Mucosa of gallbladder (tissue), 1 donor: ENCODE results near the gene EED. TPM values are rescaled to one million over a fixed set of nuclear protein-coding genes. Genes with fewer than 3 reads are reported as not detected.
"Not testable (repeated sequence)": the region's sequence is repeated elsewhere in the genome, so short reads cannot be mapped to it uniquely, and the experiment has no call there.

Source experiments
- DNase-seq: peaks from one replicate; pipeline ENCODE4 v3.0.0-alpha.2; 2020; ENCODE audit warnings: low spot score
- total RNA-seq: library from RNA; stranded (reverse); gene quantifications from one replicate; pipeline ENCODE4 v1.2.1, GENCODE V29; 2021
- donor health status: DM: no; HTN: no; CAD: no.

EED gene
- total RNA-seq, 1 donor from 2014 or later: 30.5 TPM

GRCh38 chr11:86218125-86219084 lies 26.1 kb upstream of the EED start:
- DNase-seq: peak; percentile 73

- no peak for DNase-seq
Measured at GRCh38 chr11:86219311-86220193, 25.0 kb upstream of the EED start.

- no peak for DNase-seq
Measured at GRCh38 chr11:86220653-86221052, 23.9 kb upstream of the EED start.

- no peak for DNase-seq
Measured at GRCh38 chr11:86222081-86222480, 22.5 kb upstream of the EED start.

GRCh38 chr11:86224575-86224974 lies 20.0 kb upstream of the EED start:
- DNase-seq: not testable (repeated sequence)

GRCh38 chr11:86225344-86225743 lies 19.2 kb upstream of the EED start:
- not testable (repeated sequence) for DNase-seq

- no peak for DNase-seq
Measured at GRCh38 chr11:86228269-86229038, 16.1 kb upstream of the EED start.

- not testable (repeated sequence) for DNase-seq
Measured at GRCh38 chr11:86229039-86229330, 15.6 kb upstream of the EED start.

- DNase-seq: no peak
Measured at GRCh38 chr11:86230179-86230804, 14.3 kb upstream of the EED start.

- DNase-seq: no peak
Measured at GRCh38 chr11:86230921-86231434, 13.6 kb upstream of the EED start.

- no peak for DNase-seq
Measured at GRCh38 chr11:86232556-86232955, 12.0 kb upstream of the EED start.

GRCh38 chr11:86234831-86235461 lies 9.6 kb upstream of the EED start:
- no peak for DNase-seq

- no peak for DNase-seq
Measured at GRCh38 chr11:86237267-86237804, 7.2 kb upstream of the EED start.

GRCh38 chr11:86240164-86240563 lies 4.4 kb upstream of the EED start:
- no peak for DNase-seq

- DNase-seq: no peak
Measured at GRCh38 chr11:86241956-86242535, 2.5 kb upstream of the EED start.

GRCh38 chr11:86243396-86243795 lies 1.2 kb upstream of the EED start:
- DNase-seq: no peak

- DNase-seq: peak; percentile 89
Measured at GRCh38 chr11:86244063-86244521, 461 bp upstream of the EED start.

- no peak for DNase-seq
Measured at GRCh38 chr11:86245369-86246292, 1.1 kb downstream of the EED start.

GRCh38 chr11:86246293-86246675 lies 1.7 kb downstream of the EED start:
- no peak for DNase-seq
